ENCODE results near the gene ARHGAP10. TPM values are rescaled to one million over a fixed set of nuclear protein-coding genes. Genes with fewer than 3 reads are reported as not detected.

ARHGAP10 gene
- total RNA-seq, 6 experiments from 2014 or later = 5.5 to 13.3 (median 10.4) TPM

GRCh38 chr4:147862043-147862692 is 130.3 kb downstream of the ARHGAP10 start:
- H3K36me3 ChIP-seq = peaks cover 0 to 3% (median 0%) of the 10 kb centered on the region in 4 donors
- H3K27me3 ChIP-seq = no peaks in the 10 kb centered on the region
- no peak overlapping the region for H3K27ac ChIP-seq
- DNase-seq (no peak), ATAC-seq (no peak)
- H3K9me3 ChIP-seq = no peaks in the 10 kb centered on the region
- WGBS (ENCODE audit: insufficient coverage, low coverage, low lambda C conversion rate, missing lambda C conversion rate) = 93% methylated on average over 2 of the region's 15 CpGs
- peaks cover 0 to 8% (median 2%) of the 10 kb centered on the region in 4 donors for H3K4me1 ChIP-seq
- intact Hi-C loops (cut with DNase I) = no loop called here
- TF ChIP-seq POLR2A (IDR thresholded peaks at IDR 0.05) (no peak), CTCF (IDR thresholded peaks at IDR 0.05) (no peak)
- no peak overlapping the region for H3K4me3 ChIP-seq

- ATAC-seq (no peak), DNase-seq (no peak)
- Histone ChIP-seq H3K9me3 (no peaks in the 10 kb centered on the region), H3K4me1 (peaks cover 0 to 8% (median 2%) of the 10 kb centered on the region in 4 donors), H3K27me3 (no peaks in the 10 kb centered on the region), H3K36me3 (peaks cover 0 to under 1% (median 0%) of the 10 kb centered on the region in 4 donors), H3K4me3 (no peak overlapping the region), H3K27ac (no peak overlapping the region)
- TF ChIP-seq CTCF (IDR thresholded peaks at IDR 0.05) (no peak), POLR2A (IDR thresholded peaks at IDR 0.05) (no peak)
- WGBS (ENCODE audit: insufficient coverage, low coverage, low lambda C conversion rate, missing lambda C conversion rate) = 33% methylated on average over 3 of the region's 3 CpGs
- intact Hi-C loops (cut with DNase I) = no loop called here
These were observed 131.3 kb downstream of the ARHGAP10 start for GRCh38 chr4:147863111-147863747.

- DNase-seq (no peak), ATAC-seq (no peak)
- Histone ChIP-seq H3K36me3 (no peaks in the 10 kb centered on the region), H3K4me3 (no peak overlapping the region), H3K4me1 (peaks cover 0 to 8% (median 2%) of the 10 kb centered on the region in 4 donors), H3K27me3 (no peaks in the 10 kb centered on the region), H3K9me3 (no peaks in the 10 kb centered on the region), H3K27ac (peak overlapping the region in 1 of 3 donors; percentile 21)
- 57% methylated on average over 5 of the region's 10 CpGs for WGBS (ENCODE audit: insufficient coverage, low coverage, low lambda C conversion rate, missing lambda C conversion rate)
- intact Hi-C loops (cut with DNase I) = no loop called here
- TF ChIP-seq CTCF (IDR thresholded peaks at IDR 0.05) (no peak), POLR2A (IDR thresholded peaks at IDR 0.05) (no peak)
These were observed 132.1 kb downstream of the ARHGAP10 start for GRCh38 chr4:147863808-147864472.

- H3K9me3 ChIP-seq = no peaks in the 10 kb centered on the region
- DNase-seq (peak in 1 of 3 donors; percentile 62), ATAC-seq (peak; percentile 81 to 90 (median 87))
- no peak overlapping the region for H3K4me3 ChIP-seq
- intact Hi-C loops (cut with DNase I) = loop anchor here (5.0 kb wide), 1 partner anchor 157 kb away; no protein-coding TSS in a partner anchor
- H3K4me1 ChIP-seq = peaks cover 0 to 8% (median 2%) of the 10 kb centered on the region in 4 donors
- no peaks in the 10 kb centered on the region for H3K27me3 ChIP-seq
- TF ChIP-seq CTCF (IDR thresholded peaks at IDR 0.05) (no peak), POLR2A (IDR thresholded peaks at IDR 0.05) (no peak)
- 12% methylated on average over 5 of the region's 5 CpGs for WGBS (ENCODE audit: insufficient coverage, low coverage, low lambda C conversion rate, missing lambda C conversion rate)
- peak overlapping the region in 2 of 3 donors; percentile 18 to 21 for H3K27ac ChIP-seq
- H3K36me3 ChIP-seq = no peaks in the 10 kb centered on the region
These were observed 132.7 kb downstream of the ARHGAP10 start for GRCh38 chr4:147864607-147865006.

All from right lobe of liver (tissue), 6 donors.